Left ventricle myocardium inferior (tissue), 1 donor: ENCODE data around the gene LETM1. TPM values are rescaled to one million over a fixed set of nuclear protein-coding genes. Genes with fewer than 3 reads are reported as not detected.

Experiments
- DNase-seq: peaks from one replicate; pipeline ENCODE4 v3.0.0-alpha.2; 2020
- H3K27ac ChIP-seq: fragments of 200-600 bp; replicated peaks from 2 replicates; pipeline ENCODE4 v1.8.0; 2021
- H3K27me3 ChIP-seq: fragments of 200-600 bp; 2 replicates; pipeline ENCODE4 v1.8.0; 2021; ENCODE audit warnings: low read depth
- H3K36me3 ChIP-seq: fragments of 200-600 bp; 2 replicates; pipeline ENCODE4 v1.8.0; 2021
- H3K4me1 ChIP-seq: fragments of 200-600 bp; 2 replicates; pipeline ENCODE4 v1.8.0; 2021
- H3K4me3 ChIP-seq: fragments of 200-600 bp; 2 replicates; pipeline ENCODE4 v1.8.0; 2021; ENCODE audit warnings: mild to moderate bottlenecking, moderate library complexity
- H3K9me3 ChIP-seq: fragments of 200-600 bp; replicated peaks from 2 replicates; pipeline ENCODE4 v1.8.0; 2021
- CTCF ChIP-seq: fragments of 200-600 bp; IDR thresholded peaks from 2 replicates; pipeline ENCODE4 v1.8.0; 2021; ENCODE audit warnings: antibody characterized with exemption, mild to moderate bottlenecking, borderline replicate concordance
- intact Hi-C: fragments of 100-400 bp; cut with micrococcal nuclease; formaldehyde crosslinking; loops from one replicate; pipeline ENCODE4 v1.11.0; 2022
- total RNA-seq: library from RNA; stranded (reverse); fragmentation: NEBNext Ultra II Directional; extraction: Animal tissue kit (Norgen Biotek cat#: 25700); gene quantifications from one replicate; pipeline ENCODE4 v1.2.1, GENCODE V29; 2021
- donor health status: DM: no; HTN: yes; CAD: no; lungs with severe emphysema.

LETM1 gene
- total RNA-seq, 1 donor from 2014 or later = 38.8 TPM

DNA sequence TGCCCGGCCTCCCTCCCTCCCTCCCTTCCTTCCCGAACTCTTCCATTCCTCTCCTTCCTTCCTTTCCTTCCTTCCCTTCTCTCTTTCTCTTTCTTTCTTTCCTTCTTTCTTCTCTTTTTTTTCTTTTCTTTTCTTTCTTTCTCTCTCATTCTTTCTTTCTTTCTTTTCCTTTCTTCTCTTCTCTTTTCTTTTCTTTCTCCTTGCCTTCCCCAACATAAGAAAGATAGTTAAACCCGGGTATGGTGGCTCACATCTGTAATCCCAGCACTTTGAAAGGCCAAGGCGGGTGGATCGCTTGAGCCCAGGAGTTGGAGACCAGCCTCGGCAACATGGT lies 40.7 kb upstream of the LETM1 start:
- DNase-seq = no peak
- H3K36me3 ChIP-seq = peaks cover 10% of the 10 kb centered on the region
- no peaks in the 10 kb centered on the region for H3K9me3 ChIP-seq
- H3K4me3 ChIP-seq = no peak overlapping the region
- H3K4me1 ChIP-seq = peaks cover 11% of the 10 kb centered on the region
- no peaks in the 10 kb centered on the region for H3K27me3 ChIP-seq
- TF ChIP-seq CTCF = no peak
- no peak overlapping the region for H3K27ac ChIP-seq
- intact Hi-C loops = loop anchor here (10.0 kb wide), 1 partner anchor 152 kb away; no protein-coding TSS in a partner anchor

- H3K27ac ChIP-seq = no peak overlapping the region
- H3K4me1 ChIP-seq = peaks cover 11% of the 10 kb centered on the region
- TF ChIP-seq CTCF = no peak
- no peaks in the 10 kb centered on the region for H3K27me3 ChIP-seq
- no peaks in the 10 kb centered on the region for H3K9me3 ChIP-seq
- H3K36me3 ChIP-seq = peaks cover 5% of the 10 kb centered on the region
- intact Hi-C loops = loop anchor here (10.0 kb wide), 1 partner anchor 151 kb away; no protein-coding TSS in a partner anchor
- no peak overlapping the region for H3K4me3 ChIP-seq
- DNase-seq = no peak
These were observed 40.2 kb upstream of the LETM1 start for GRCh38 chr4:1895971-1896657.

DNA sequence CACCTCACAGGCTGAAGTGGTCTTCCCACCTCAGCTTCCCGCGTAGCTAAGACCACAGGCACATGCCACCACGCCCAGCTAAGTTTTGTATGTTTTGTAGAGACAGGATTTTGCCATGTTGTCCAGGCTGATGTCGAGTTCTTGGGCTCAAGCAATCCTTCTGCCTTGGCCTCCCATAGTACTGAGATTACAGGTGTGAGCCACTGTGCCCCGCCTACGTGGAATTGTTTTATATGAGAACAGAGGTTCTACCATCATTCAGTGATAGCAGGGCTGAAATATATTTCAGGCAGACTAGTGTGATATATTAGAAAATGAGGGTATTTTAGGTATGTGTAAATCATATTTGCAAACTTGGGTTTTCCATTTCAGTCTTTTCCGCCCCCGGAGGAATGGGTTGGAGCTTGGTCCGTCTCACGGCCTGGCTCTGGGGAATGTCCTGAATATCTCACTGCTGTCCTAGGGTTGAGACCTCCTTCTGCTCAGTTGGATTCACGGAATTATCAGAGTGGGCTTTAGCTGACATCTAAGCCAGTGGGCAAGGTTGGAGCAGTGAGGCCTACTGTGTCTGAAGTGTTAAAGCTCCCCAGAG lies 35.1 kb upstream of the LETM1 start:
- Histone ChIP-seq H3K4me1 (peaks cover 19% of the 10 kb centered on the region), H3K4me3 (no peak overlapping the region), H3K9me3 (no peaks in the 10 kb centered on the region), H3K27me3 (no peaks in the 10 kb centered on the region), H3K36me3 (no peaks in the 10 kb centered on the region), H3K27ac (no peak overlapping the region)
- intact Hi-C loops = loop anchor here (10.0 kb wide), 1 partner anchor 146 kb away; no protein-coding TSS in a partner anchor
- DNase-seq = no peak
- TF ChIP-seq CTCF = no peak

DNA sequence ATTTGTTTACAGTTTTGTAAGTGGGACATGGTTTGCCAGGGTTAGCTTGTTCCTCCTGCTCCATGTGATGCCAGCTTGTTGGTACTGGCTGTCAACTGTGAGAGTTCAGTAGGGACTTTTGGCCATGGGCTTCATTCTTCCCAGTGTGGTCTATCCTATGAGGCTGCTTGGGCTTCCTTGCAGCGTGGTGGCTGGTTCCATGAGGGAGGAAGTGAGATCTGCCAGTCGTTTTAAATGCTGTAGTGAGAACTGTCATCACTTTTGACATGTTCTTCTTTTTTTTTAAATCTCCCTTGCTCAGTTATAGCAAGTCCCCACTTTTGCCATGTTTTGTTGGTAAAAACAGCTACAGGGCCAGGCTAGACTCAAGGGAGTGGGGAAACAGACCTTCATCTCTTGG lies 31.1 kb upstream of the LETM1 start:
- no peak for TF ChIP-seq CTCF
- intact Hi-C loops = no loop called here
- Histone ChIP-seq H3K4me3 (no peak overlapping the region), H3K9me3 (no peaks in the 10 kb centered on the region), H3K27ac (peak overlapping the region; percentile 70), H3K4me1 (peaks cover 36% of the 10 kb centered on the region), H3K36me3 (no peaks in the 10 kb centered on the region), H3K27me3 (no peaks in the 10 kb centered on the region)
- DNase-seq = no peak

- no peak overlapping the region for H3K4me3 ChIP-seq
- DNase-seq = no peak
- H3K9me3 ChIP-seq = no peaks in the 10 kb centered on the region
- TF ChIP-seq CTCF = no peak
- intact Hi-C loops = no loop called here
- H3K27ac ChIP-seq = no peak overlapping the region
- H3K36me3 ChIP-seq = no peaks in the 10 kb centered on the region
- H3K4me1 ChIP-seq = peaks cover 43% of the 10 kb centered on the region
- no peaks in the 10 kb centered on the region for H3K27me3 ChIP-seq
These were observed 29.5 kb upstream of the LETM1 start for GRCh38 chr4:1885414-1885813.
